GM18526 (cell line): ENCODE measurements around the gene IL1RL1.

Source experiments
- POLR2A ChIP-seq: IDR thresholded peaks from 3 replicates; pipeline ENCODE4 v1.6.1; 2011; ENCODE audit not compliant: insufficient read length; ENCODE audit errors: extremely low read depth

The IL1RL1 gene

GRCh38 chr2:102304711-102305611, 6.4 kb upstream of the IL1RL1 start:
- no peak for TF ChIP-seq POLR2A

GRCh38 chr2:102306125-102306524, 5.2 kb upstream of the IL1RL1 start:
- TF ChIP-seq POLR2A = no peak

GRCh38 chr2:102313025-102313424, 1.7 kb downstream of the IL1RL1 start:
- TF ChIP-seq POLR2A = no peak

GRCh38 chr2:102313471-102313870, 2.1 kb downstream of the IL1RL1 start:
- TF ChIP-seq POLR2A = no peak

GRCh38 chr2:102313950-102314349, 2.6 kb downstream of the IL1RL1 start:
- no peak for TF ChIP-seq POLR2A

- TF ChIP-seq POLR2A = no peak
These were observed 4.6 kb downstream of the IL1RL1 start for GRCh38 chr2:102315921-102316320.

GRCh38 chr2:102317715-102318114, 6.4 kb downstream of the IL1RL1 start:
- TF ChIP-seq POLR2A = no peak

- TF ChIP-seq POLR2A = no peak
These were observed 7.1 kb downstream of the IL1RL1 start for GRCh38 chr2:102318437-102318836.

- no peak for TF ChIP-seq POLR2A
These were observed 10.8 kb downstream of the IL1RL1 start for GRCh38 chr2:102321941-102322719.

GRCh38 chr2:102331311-102331980, 20.1 kb downstream of the IL1RL1 start:
- no peak for TF ChIP-seq POLR2A

- no peak for TF ChIP-seq POLR2A
These were observed 23.1 kb downstream of the IL1RL1 start for GRCh38 chr2:102334486-102334885.

- no peak for TF ChIP-seq POLR2A
These were observed 24.6 kb downstream of the IL1RL1 start for GRCh38 chr2:102335871-102336366.

- no peak for TF ChIP-seq POLR2A
These were observed 25.2 kb downstream of the IL1RL1 start for GRCh38 chr2:102336502-102336945.

GRCh38 chr2:102337012-102337411, 25.6 kb downstream of the IL1RL1 start:
- no peak for TF ChIP-seq POLR2A
